AG04449 (cell line): ENCODE measurements around the gene ARHGAP18.

ENCODE experiments used
- CTCF ChIA-PET: fragments of 350-600 bp; formaldehyde crosslinking; extraction: SDS; loops from one replicate; lab custom pipeline; 2021; ENCODE audit warnings: antibody characterized with exemption; lab: Yijun Ruan, JAX
- POLR2A ChIA-PET: fragments of 400-600, 350-600 bp; formaldehyde crosslinking; extraction: SDS; loops from one replicate; lab custom pipeline; 2020; ENCODE audit warnings: antibody characterized with exemption, inconsistent platforms; lab: Yijun Ruan, JAX
- DNase-seq: peaks from one replicate; pipeline ENCODE4 v3.0.0-alpha.2; 2010; ENCODE audit warnings: low read depth, low spot score
- H3K4me3 ChIP-seq: 2 replicates; pipeline ENCODE4 v1.5.1; 2011; ENCODE audit warnings: low read depth, mild to moderate bottlenecking, control low read depth, low read length
- CTCF ChIP-seq: IDR thresholded peaks from one replicate; pipeline ENCODE4 v1.5.1; 2011; ENCODE audit warnings: mild to moderate bottlenecking, moderate library complexity, low read length, control low read depth, inconsistent platforms; ENCODE audit not compliant: insufficient read depth; ENCODE audit errors: missing control alignments

ARHGAP18 gene

DNA sequence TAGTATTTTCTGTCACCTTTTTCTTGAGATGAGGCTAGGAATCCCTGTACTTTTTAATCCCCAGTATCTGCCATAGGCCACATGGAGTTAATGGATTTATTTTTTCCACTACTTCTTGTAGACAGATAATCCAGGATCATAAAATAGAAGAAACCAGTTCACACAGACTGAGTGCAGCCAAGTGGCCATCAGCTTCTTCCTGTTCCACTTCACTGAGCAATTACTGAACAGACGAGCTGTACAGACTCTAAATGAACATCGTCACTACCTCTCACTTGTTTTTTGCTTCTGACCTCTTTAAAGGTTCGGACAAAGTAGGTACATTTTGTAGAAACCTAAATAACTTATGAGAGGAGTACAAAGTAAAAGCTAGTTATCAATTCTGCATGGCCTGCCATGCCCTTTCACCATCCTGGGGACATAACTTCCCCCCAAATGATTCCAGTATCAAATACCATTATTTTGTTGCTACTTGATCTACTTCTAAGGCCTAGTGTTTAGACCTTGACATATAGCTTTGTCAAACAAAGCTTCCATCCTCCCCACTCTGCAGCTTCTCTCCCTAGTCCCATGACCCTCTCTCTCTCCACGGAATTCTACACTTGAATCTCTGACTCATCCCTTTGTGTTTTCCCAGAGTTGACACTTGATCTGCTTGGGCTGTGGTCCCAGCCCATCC, 34.4 kb upstream of the ARHGAP18 start:
- no peak for TF ChIP-seq CTCF
- ChIA-PET POLR2A (no interaction called here), CTCF (interaction anchor here (0.6 to 4.4 kb wide), 7 partner anchors 9 to 147 kb away, joined by 3 to 22 read pairs (median 4); no protein-coding TSS in a partner anchor)
- peak; percentile 31 for DNase-seq
- H3K4me3 ChIP-seq: no peak overlapping the region

DNA sequence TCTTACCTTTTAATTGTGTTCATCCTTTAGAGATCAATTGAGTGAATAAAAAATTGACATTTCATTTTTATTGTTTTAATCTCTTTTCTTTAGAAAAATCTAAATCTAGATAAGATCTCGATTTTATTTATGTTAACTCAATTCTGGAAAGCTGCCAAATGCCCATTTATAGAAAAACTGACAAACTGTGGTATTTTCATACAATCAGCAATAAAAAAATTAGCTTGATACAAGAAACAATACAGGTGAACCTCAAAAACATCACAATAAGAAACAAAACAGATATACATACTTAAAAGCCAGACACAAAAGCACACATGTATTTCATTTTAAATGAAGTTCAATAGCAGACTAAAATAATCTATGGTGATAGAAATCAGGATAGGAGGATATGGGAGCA, 30.0 kb upstream of the ARHGAP18 start:
- no peak overlapping the region for H3K4me3 ChIP-seq
- no peak for DNase-seq
- CTCF ChIA-PET: interaction anchor here (0.9 to 1.9 kb wide), 4 partner anchors 9 to 142 kb away, joined by 3 to 6 read pairs (median 4); no protein-coding TSS in a partner anchor
- POLR2A ChIA-PET: no interaction called here
- TF ChIP-seq CTCF: no peak

DNA sequence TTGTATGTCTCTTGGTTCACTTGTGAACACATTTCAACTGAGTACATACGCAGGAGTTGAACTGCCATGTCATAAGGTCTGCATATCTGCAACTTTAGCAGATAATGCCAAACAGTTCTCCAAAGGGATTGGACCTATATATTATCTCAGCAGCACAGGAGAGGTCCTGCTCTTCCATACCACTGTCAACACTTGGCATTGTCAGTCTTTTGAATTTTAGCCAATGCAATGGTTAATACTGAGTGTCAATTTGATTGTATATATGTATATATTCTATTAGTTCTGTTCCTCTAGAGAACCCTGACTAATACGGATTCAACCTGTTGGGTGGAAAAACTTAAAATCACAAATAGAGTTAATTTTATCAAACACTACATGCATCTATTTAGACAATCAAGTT, 26.1 kb upstream of the ARHGAP18 start:
- CTCF ChIA-PET: interaction anchor here (1.2 kb wide), 1 partner anchor 138 kb away, joined by 5 read pairs; no protein-coding TSS in a partner anchor
- TF ChIP-seq CTCF: no peak
- H3K4me3 ChIP-seq: no peak overlapping the region
- DNase-seq: no peak
- POLR2A ChIA-PET: no interaction called here

- POLR2A ChIA-PET: no interaction called here
- no peak for TF ChIP-seq CTCF
- CTCF ChIA-PET: interaction anchor here (3.5 to 7.7 kb wide), 2 partner anchors 10 to 135 kb away, joined by 22 to 97 read pairs; no protein-coding TSS in a partner anchor
- no peak overlapping the region for H3K4me3 ChIP-seq
- DNase-seq: no peak
Measured at GRCh38 chr6:129733290-129733689, 23.3 kb upstream of the ARHGAP18 start.

GRCh38 chr6:129732542-129732941, 22.6 kb upstream of the ARHGAP18 start:
- no peak for DNase-seq
- CTCF ChIA-PET: interaction anchor here (3.5 to 7.7 kb wide), 2 partner anchors 11 to 134 kb away, joined by 22 to 97 read pairs; no protein-coding TSS in a partner anchor

More at GRCh38 chr6:129732542-129732941, 22.6 kb upstream of the ARHGAP18 start:
- no peak for TF ChIP-seq CTCF
- H3K4me3 ChIP-seq: no peak overlapping the region
- POLR2A ChIA-PET: no interaction called here
